Glutamatergic neuron (in vitro differentiated cells): ENCODE results near the gene NOSTRIN. TPM values are rescaled to one million over a fixed set of nuclear protein-coding genes. Genes with fewer than 3 reads are reported as not detected.
A peak's percentile ranks its signal among the peaks of the same experiment; 100 is the strongest.

Source experiments
- DNase-seq: peaks from one replicate; pipeline ENCODE4 v3.0.0; 2022
- H3K27ac Mint-ChIP-seq: one replicate; pipeline ENCODE4 v1.8.0; 2020; ENCODE audit warnings: mild to moderate bottlenecking, mixed read lengths, inconsistent platforms; ENCODE audit not compliant: unreplicated experiment
- H3K27me3 Mint-ChIP-seq: one replicate; pipeline ENCODE4 v1.8.0; 2020; ENCODE audit warnings: mild to moderate bottlenecking, moderate library complexity, mixed read lengths, inconsistent platforms; ENCODE audit not compliant: unreplicated experiment
- H3K36me3 Mint-ChIP-seq: one replicate; pipeline ENCODE4 v1.8.0; 2020; ENCODE audit warnings: mild to moderate bottlenecking, mixed read lengths, inconsistent platforms; ENCODE audit not compliant: unreplicated experiment
- H3K4me1 Mint-ChIP-seq: one replicate; pipeline ENCODE4 v1.8.0; 2020; ENCODE audit warnings: mild to moderate bottlenecking, low read depth, mixed read lengths, inconsistent platforms; ENCODE audit not compliant: unreplicated experiment
- H3K4me3 Mint-ChIP-seq: one replicate; pipeline ENCODE4 v1.8.0; 2020; ENCODE audit warnings: mild to moderate bottlenecking, mixed read lengths, inconsistent platforms; ENCODE audit not compliant: unreplicated experiment
- H3K9me3 Mint-ChIP-seq: one replicate; pipeline ENCODE4 v1.8.0; 2020; ENCODE audit warnings: mild to moderate bottlenecking, moderate library complexity, mixed read lengths, inconsistent platforms; ENCODE audit not compliant: unreplicated experiment
- CTCF ChIP-seq: fragments of 200-600 bp; sonication (generic); IDR thresholded peaks from one replicate; pipeline ENCODE4 v1.5.0; 2021; ENCODE audit not compliant: partially characterized antibody, unreplicated experiment
- long read RNA-seq: library from polyadenylated mRNA; unstranded; transcript quantifications from one replicate; pipeline ENCODE4 v2.0.0, GENCODE V29; 2020; ENCODE audit not compliant: unreplicated experiment
- total RNA-seq: library from RNA; stranded (reverse); fragmentation: NEBNext Ultra II Directional; extraction: Animal tissue kit (Norgen Biotek cat#: 25700); gene quantifications from one replicate; pipeline ENCODE4 v1.2.1, GENCODE V29; 2021; ENCODE audit not compliant: unreplicated experiment

The NOSTRIN gene
- not detected for total RNA-seq
- long read RNA-seq: 0 reads

GRCh38 chr2:168801961-168802858 is at the start of gene NOSTRIN:
TSS of gene NOSTRIN (plus strand) at chr2:168802637. CDS start at chr2:168802647, 10 bp downstream.
- H3K4me3 Mint-ChIP-seq: no peak within 1 kb of the TSS
- no peak within 1 kb of the TSS for H3K27ac Mint-ChIP-seq
- H3K9me3 Mint-ChIP-seq: peaks cover 2% of the 10 kb centered on the region
- DNase-seq: no peak
- TF ChIP-seq CTCF: no peak
- peaks cover 4% of the 10 kb centered on the region for H3K27me3 Mint-ChIP-seq
- H3K4me1 Mint-ChIP-seq: peaks cover 2% of the 10 kb centered on the region
- H3K36me3 Mint-ChIP-seq: no peaks in the 10 kb centered on the region

GRCh38 chr2:168753765-168754329 is 48.6 kb upstream of the NOSTRIN start:
- Mint-ChIP-seq H3K4me1 (peaks cover 41% of the 10 kb centered on the region), H3K9me3 (peaks cover 5% of the 10 kb centered on the region), H3K27me3 (peaks cover 2% of the 10 kb centered on the region), H3K27ac (no peak overlapping the region), H3K4me3 (no peak overlapping the region), H3K36me3 (no peaks in the 10 kb centered on the region)
- DNase-seq: no peak
- no peak for TF ChIP-seq CTCF

- Mint-ChIP-seq H3K27ac (peak overlapping the region; percentile 81), H3K4me3 (peak overlapping the region; percentile 2)
Observed at GRCh38 chr2:168757223-168757622, 45.2 kb upstream of the NOSTRIN start.

GRCh38 chr2:168758970-168759820 is 43.2 kb upstream of the NOSTRIN start:
- H3K4me1 Mint-ChIP-seq: peaks cover 28% of the 10 kb centered on the region
- DNase-seq: no peak
- H3K9me3 Mint-ChIP-seq: peaks cover 5% of the 10 kb centered on the region
- no peak for TF ChIP-seq CTCF
- no peaks in the 10 kb centered on the region for H3K36me3 Mint-ChIP-seq
- H3K4me3 Mint-ChIP-seq: no peak overlapping the region
- no peak overlapping the region for H3K27ac Mint-ChIP-seq
- peaks cover 2% of the 10 kb centered on the region for H3K27me3 Mint-ChIP-seq

More at GRCh38 chr2:168757223-168757622, 45.2 kb upstream of the NOSTRIN start:
- H3K9me3 Mint-ChIP-seq: peaks cover 5% of the 10 kb centered on the region
- no peak for DNase-seq
- no peak for TF ChIP-seq CTCF
- H3K4me1 Mint-ChIP-seq: peaks cover 36% of the 10 kb centered on the region
- H3K36me3 Mint-ChIP-seq: no peaks in the 10 kb centered on the region
- no peaks in the 10 kb centered on the region for H3K27me3 Mint-ChIP-seq
